H7 (cell line): ENCODE measurements around the gene AP3D1. TPM values are rescaled to one million over a fixed set of nuclear protein-coding genes. Genes with fewer than 3 reads are reported as not detected.
"Not testable (repeated sequence)": the region's sequence is repeated elsewhere in the genome, so short reads cannot be mapped to it uniquely, and the experiment has no call there.

Experiments used
- DNase-seq: peaks from one replicate; pipeline ENCODE4 v3.0.0; 2012
- H3K27me3 ChIP-seq: 2 replicates; pipeline ENCODE4 v1.6.0; 2011; ENCODE audit warnings: mild to moderate bottlenecking, low read length; ENCODE audit not compliant: control insufficient read depth, insufficient read depth
- H3K36me3 ChIP-seq: replicated peaks from 2 replicates; pipeline ENCODE4 v1.5.1; 2011; ENCODE audit warnings: low read length; ENCODE audit not compliant: control insufficient read depth, insufficient read depth
- H3K4me3 ChIP-seq: 2 replicates; pipeline ENCODE4 v1.5.1; 2011; ENCODE audit warnings: low read depth, mild to moderate bottlenecking, control low read depth, low read length, moderate library complexity; ENCODE audit not compliant: insufficient read depth
- total RNA-seq: library from RNA; depleted of rRNA; stranded (reverse); fragments of >200 nt; shearing (Covaris generic); gene quantifications from 2 replicates; pipeline ENCODE4 v1.2.3, GENCODE V29; 2014

The AP3D1 gene
- total RNA-seq, 1 experiment from 2014 or later: 177 TPM

- Histone ChIP-seq H3K4me3 (no peak overlapping the region), H3K27me3 (no peaks in the 10 kb centered on the region), H3K36me3 (peaks cover 22% of the 10 kb centered on the region)
- no peak for DNase-seq
Observed at GRCh38 chr19:2103045-2103707, 48.2 kb downstream of the AP3D1 start.

GRCh38 chr19:2101417-2102335, 49.7 kb downstream of the AP3D1 start:
- no peaks in the 10 kb centered on the region for H3K27me3 ChIP-seq
- no peak for DNase-seq
- H3K4me3 ChIP-seq: no peak overlapping the region
- H3K36me3 ChIP-seq: peaks cover 15% of the 10 kb centered on the region

GRCh38 chr19:2100719-2101061, 50.7 kb downstream of the AP3D1 start:
- Histone ChIP-seq H3K27me3 (no peaks in the 10 kb centered on the region), H3K36me3 (peaks cover 10% of the 10 kb centered on the region), H3K4me3 (no peak overlapping the region)
- no peak for DNase-seq

GRCh38 chr19:2099937-2100718, 51.2 kb downstream of the AP3D1 start:
- peaks cover 10% of the 10 kb centered on the region for H3K36me3 ChIP-seq

GRCh38 chr19:2099054-2099501, 52.3 kb downstream of the AP3D1 start:
- no peak for DNase-seq
- Histone ChIP-seq H3K27me3 (no peaks in the 10 kb centered on the region), H3K36me3 (peaks cover 10% of the 10 kb centered on the region), H3K4me3 (no peak overlapping the region)

More at GRCh38 chr19:2099937-2100718, 51.2 kb downstream of the AP3D1 start:
- no peak overlapping the region for H3K4me3 ChIP-seq
- DNase-seq: no peak
- no peaks in the 10 kb centered on the region for H3K27me3 ChIP-seq

- no peak for DNase-seq
- no peaks in the 10 kb centered on the region for H3K27me3 ChIP-seq
Observed at GRCh38 chr19:2097886-2098327, 53.5 kb downstream of the AP3D1 start.

GRCh38 chr19:2097203-2097885, 54.0 kb downstream of the AP3D1 start:
- Histone ChIP-seq H3K36me3 (peaks cover 7% of the 10 kb centered on the region), H3K27me3 (no peaks in the 10 kb centered on the region), H3K4me3 (peak overlapping the region; percentile 33)
- no peak for DNase-seq

More at GRCh38 chr19:2097886-2098327, 53.5 kb downstream of the AP3D1 start:
- no peak overlapping the region for H3K4me3 ChIP-seq
- peaks cover 7% of the 10 kb centered on the region for H3K36me3 ChIP-seq

GRCh38 chr19:2096480-2097202, 54.7 kb downstream of the AP3D1 start, which contains the start of gene IZUMO4:
TSS of gene IZUMO4 (plus strand) at chr19:2096915. CDS start at chr19:2096946, 31 bp downstream.
- Histone ChIP-seq H3K36me3 (peaks cover 3% of the 10 kb centered on the region), H3K4me3 (peak within 1 kb of the TSS; percentile 71), H3K27me3 (no peaks in the 10 kb centered on the region)
- DNase-seq: peak; percentile 100

GRCh38 chr19:2096034-2096479, 55.3 kb downstream of the AP3D1 start, which contains the start of gene MOB3A:
TSS of gene MOB3A (minus strand) at chr19:2096326. CDS start at chr19:2078560, 17,766 bp downstream.
- Histone ChIP-seq H3K36me3 (peaks cover 3% of the 10 kb centered on the region), H3K27me3 (no peaks in the 10 kb centered on the region), H3K4me3 (peak within 1 kb of the TSS; percentile 71)
- DNase-seq: no peak

- DNase-seq, H3K27me3 ChIP-seq, H3K4me3 ChIP-seq, H3K36me3 ChIP-seq: not testable (repeated sequence)
Observed at GRCh38 chr19:2091926-2092525, 59.3 kb downstream of the AP3D1 start.

GRCh38 chr19:2089727-2090053, 61.7 kb downstream of the AP3D1 start:
- H3K27me3 ChIP-seq: no peaks in the 10 kb centered on the region
- no peak overlapping the region for H3K4me3 ChIP-seq
- DNase-seq: no peak

GRCh38 chr19:2089001-2089711, 62.2 kb downstream of the AP3D1 start:
- no peak for DNase-seq
- no peak overlapping the region for H3K4me3 ChIP-seq
- no peaks in the 10 kb centered on the region for H3K27me3 ChIP-seq
- H3K36me3 ChIP-seq: no peaks in the 10 kb centered on the region; the same call in 1 of the 2 replicates

More at GRCh38 chr19:2089727-2090053, 61.7 kb downstream of the AP3D1 start:
- H3K36me3 ChIP-seq: no peaks in the 10 kb centered on the region; the same call in 1 of the 2 replicates
